SH-SY5Y (cell line): ENCODE results near the gene ZNF214.

Source experiments
- GATA2 ChIP-seq: IDR thresholded peaks from 2 replicates; pipeline ENCODE4 v1.6.1; 2011; ENCODE audit warnings: mild to moderate bottlenecking, low read depth, low read length
- GATA3 ChIP-seq: IDR thresholded peaks from 2 replicates; pipeline ENCODE4 v1.6.1; 2011; ENCODE audit warnings: low read depth, mild to moderate bottlenecking, low read length, moderate library complexity

- no peak for TF ChIP-seq GATA2
- TF ChIP-seq GATA3: no peak
These were observed 36.8 kb upstream of the ZNF214 start for GRCh38 chr11:7056828-7057513.
